HG03175 (cell line): Measurements from ENCODE around the gene UQCRH.

Experiments used
- ATAC-seq: cut with Tn5 transposase; IDR thresholded peaks from one replicate; pipeline ENCODE4 v1.9.1; 2021; ENCODE audit warnings: mild to moderate bottlenecking, moderate library complexity; ENCODE audit not compliant: unreplicated experiment

UQCRH gene

GRCh38 chr1:46303038-46303871 lies at the start of gene UQCRH, which contains the start of gene LRRC41:
TSS of gene UQCRH (plus strand) at chr1:46303698. CDS start at chr1:46303767, 69 bp downstream.
TSS of gene LRRC41 (minus strand) at chr1:46303616. CDS start at chr1:46303322, 294 bp downstream.
- peak; percentile 82 for ATAC-seq

GRCh38 chr1:46254668-46255067 lies 48.8 kb upstream of the UQCRH start:
- no peak for ATAC-seq

GRCh38 chr1:46256523-46256922 lies 47.0 kb upstream of the UQCRH start:
- no peak for ATAC-seq

GRCh38 chr1:46262508-46262907 lies 41.0 kb upstream of the UQCRH start:
- ATAC-seq, result no peak

- ATAC-seq, result no peak
Observed at GRCh38 chr1:46263146-46263545, 40.4 kb upstream of the UQCRH start.

GRCh38 chr1:46268578-46268977 lies 34.9 kb upstream of the UQCRH start:
- no peak for ATAC-seq

- no peak for ATAC-seq
Observed at GRCh38 chr1:46274225-46275029, 29.1 kb upstream of the UQCRH start.

GRCh38 chr1:46275030-46275337 lies 28.5 kb upstream of the UQCRH start:
- no peak for ATAC-seq

- ATAC-seq, result no peak
Observed at GRCh38 chr1:46277658-46278373, 25.7 kb upstream of the UQCRH start.

GRCh38 chr1:46278807-46279206 lies 24.7 kb upstream of the UQCRH start:
- ATAC-seq, result no peak

- no peak for ATAC-seq
Observed at GRCh38 chr1:46280092-46280491, 23.4 kb upstream of the UQCRH start.

GRCh38 chr1:46281021-46281420 lies 22.5 kb upstream of the UQCRH start:
- no peak for ATAC-seq

GRCh38 chr1:46284058-46284457 lies 19.4 kb upstream of the UQCRH start:
- ATAC-seq, result no peak

- ATAC-seq, result no peak
Observed at GRCh38 chr1:46284597-46285564, 18.6 kb upstream of the UQCRH start.

- ATAC-seq, result no peak
Observed at GRCh38 chr1:46285730-46286477, 17.6 kb upstream of the UQCRH start.

GRCh38 chr1:46288485-46289133 lies 14.9 kb upstream of the UQCRH start:
- no peak for ATAC-seq

GRCh38 chr1:46289134-46289494 lies 14.4 kb upstream of the UQCRH start:
- no peak for ATAC-seq

GRCh38 chr1:46289976-46290375 lies 13.5 kb upstream of the UQCRH start:
- ATAC-seq, result no peak

GRCh38 chr1:46295306-46295705 lies 8.2 kb upstream of the UQCRH start:
- ATAC-seq, result no peak
